ENCODE results near the gene POLR2B.
"Not testable (repeated sequence)": the region's sequence is repeated elsewhere in the genome, so short reads cannot be mapped to it uniquely, and the experiment has no call there.

POLR2B gene

GRCh38 chr4:56978750-56979303 is at the start of gene POLR2B:
Gene POLR2B (plus strand): TSS chr4:56978896. CDS start chr4:56978986, 90 bp downstream.
- peak; percentile 81 for DNase-seq

GRCh38 chr4:56930638-56931037 is 48.1 kb upstream of the POLR2B start:
- DNase-seq = no peak

GRCh38 chr4:56931924-56932323 is 46.8 kb upstream of the POLR2B start:
- DNase-seq = no peak

GRCh38 chr4:56937262-56937661 is 41.4 kb upstream of the POLR2B start:
- no peak for DNase-seq

GRCh38 chr4:56939826-56940225 is 38.9 kb upstream of the POLR2B start:
- DNase-seq = not testable (repeated sequence)

GRCh38 chr4:56940403-56940802 is 38.3 kb upstream of the POLR2B start:
- no peak for DNase-seq

GRCh38 chr4:56940971-56941370 is 37.7 kb upstream of the POLR2B start:
- DNase-seq = no peak

GRCh38 chr4:56941403-56941802 is 37.3 kb upstream of the POLR2B start:
- DNase-seq = no peak

- DNase-seq = no peak
Measured at GRCh38 chr4:56953680-56954520, 24.8 kb upstream of the POLR2B start.

- DNase-seq = no peak
Measured at GRCh38 chr4:56958111-56958517, 20.6 kb upstream of the POLR2B start.

- DNase-seq = no peak
Measured at GRCh38 chr4:56959100-56959499, 19.6 kb upstream of the POLR2B start.

- no peak for DNase-seq
Measured at GRCh38 chr4:56961107-56961500, 17.6 kb upstream of the POLR2B start.

- no peak for DNase-seq
Measured at GRCh38 chr4:56971383-56971782, 7.3 kb upstream of the POLR2B start.

- no peak for DNase-seq
Measured at GRCh38 chr4:56972389-56972788, 6.3 kb upstream of the POLR2B start.

GRCh38 chr4:56972809-56973208 is 5.9 kb upstream of the POLR2B start:
- DNase-seq = no peak

GRCh38 chr4:56973336-56973735 is 5.4 kb upstream of the POLR2B start:
- no peak for DNase-seq

- DNase-seq = no peak
Measured at GRCh38 chr4:56976283-56976836, 2.3 kb upstream of the POLR2B start.

- no peak for DNase-seq
Measured at GRCh38 chr4:56976837-56977320, 1.8 kb upstream of the POLR2B start.

- DNase-seq = peak; percentile 90
Measured at GRCh38 chr4:56977321-56978012, 1.2 kb upstream of the POLR2B start, which contains the start of gene NOA1. Gene NOA1 (minus strand): TSS chr4:56977606. CDS start chr4:56977585, 21 bp downstream.

- no peak for DNase-seq
Measured at GRCh38 chr4:56979421-56980072, 851 bp downstream of the POLR2B start.

GRCh38 chr4:56981795-56982201 is 3.1 kb downstream of the POLR2B start:
- DNase-seq = no peak

GRCh38 chr4:56986192-56986591 is 7.5 kb downstream of the POLR2B start:
- DNase-seq = no peak

- DNase-seq = no peak
Measured at GRCh38 chr4:56986952-56987351, 8.3 kb downstream of the POLR2B start.
